ENCODE data around the gene GNAQ.

Gene GNAQ

DNA sequence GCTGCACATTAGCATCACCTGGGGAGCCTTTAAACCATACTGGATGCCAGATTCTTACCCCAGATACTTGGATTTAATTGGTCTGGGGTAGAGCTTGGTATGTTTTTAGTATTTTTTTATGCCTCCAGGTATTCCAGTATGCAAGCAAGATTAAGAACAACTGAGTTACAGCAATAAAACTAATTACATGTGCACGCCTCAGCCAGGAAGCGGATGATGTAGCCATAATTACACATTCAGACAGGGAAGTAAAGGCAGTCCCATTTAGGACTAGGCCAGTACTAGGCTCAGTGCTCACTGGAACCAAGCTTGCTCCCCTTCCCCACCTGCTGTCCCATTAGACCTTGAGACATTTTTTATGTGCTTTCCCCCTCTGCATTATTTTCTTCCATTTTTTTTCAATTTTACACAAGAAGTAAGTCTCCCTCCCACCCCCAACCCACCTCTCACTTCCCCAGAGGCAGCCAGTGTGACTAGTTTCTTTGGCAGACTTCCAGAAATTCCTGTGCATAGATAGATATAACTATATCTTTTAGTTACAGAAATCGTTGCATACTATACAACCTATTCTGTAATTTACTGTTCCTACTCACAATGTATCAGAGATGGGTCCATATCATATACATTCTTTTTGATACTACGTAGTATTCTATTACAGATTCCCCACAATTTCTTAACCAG is 7.1 kb upstream of the GNAQ start:
- TF ChIP-seq, protein P1, sequence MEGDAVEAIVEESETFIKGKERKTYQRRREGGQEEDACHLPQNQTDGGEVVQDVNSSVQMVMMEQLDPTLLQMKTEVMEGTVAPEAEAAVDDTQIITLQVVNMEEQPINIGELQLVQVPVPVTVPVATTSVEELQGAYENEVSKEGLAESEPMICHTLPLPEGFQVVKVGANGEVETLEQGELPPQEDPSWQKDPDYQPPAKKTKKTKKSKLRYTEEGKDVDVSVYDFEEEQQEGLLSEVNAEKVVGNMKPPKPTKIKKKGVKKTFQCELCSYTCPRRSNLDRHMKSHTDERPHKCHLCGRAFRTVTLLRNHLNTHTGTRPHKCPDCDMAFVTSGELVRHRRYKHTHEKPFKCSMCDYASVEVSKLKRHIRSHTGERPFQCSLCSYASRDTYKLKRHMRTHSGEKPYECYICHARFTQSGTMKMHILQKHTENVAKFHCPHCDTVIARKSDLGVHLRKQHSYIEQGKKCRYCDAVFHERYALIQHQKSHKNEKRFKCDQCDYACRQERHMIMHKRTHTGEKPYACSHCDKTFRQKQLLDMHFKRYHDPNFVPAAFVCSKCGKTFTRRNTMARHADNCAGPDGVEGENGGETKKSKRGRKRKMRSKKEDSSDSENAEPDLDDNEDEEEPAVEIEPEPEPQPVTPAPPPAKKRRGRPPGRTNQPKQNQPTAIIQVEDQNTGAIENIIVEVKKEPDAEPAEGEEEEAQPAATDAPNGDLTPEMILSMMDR (IDR thresholded peaks at IDR 0.05; ENCODE audit: borderline replicate concordance, extremely low read depth, low read length, poor library complexity, severe bottlenecking): no peak
- TF ChIP-seq EZH2 (IDR thresholded peaks at IDR 0.05; ENCODE audit: borderline replicate concordance, low read depth, low read length, severe bottlenecking): no peak
- no peaks in the 10 kb centered on the region for H3K36me3 ChIP-seq (ENCODE audit: insufficient read depth, low read length)
- H3K4me1 ChIP-seq (ENCODE audit: insufficient read depth, low read length): peaks cover 7% of the 10 kb centered on the region
- no peak overlapping the region for H3K9ac ChIP-seq (ENCODE audit: low read depth, low read length)
- no peak overlapping the region for H2AFZ ChIP-seq (ENCODE audit: low read depth, low read length)
- no peaks in the 10 kb centered on the region for H3K27me3 ChIP-seq (ENCODE audit: insufficient read depth, low read length, poor library complexity)
- H3K4me2 ChIP-seq (ENCODE audit: insufficient read depth, low read length): no peak overlapping the region
- no peak overlapping the region for H3K27ac ChIP-seq (ENCODE audit: low read length)
- H3K9me3 ChIP-seq (ENCODE audit: insufficient read depth, low read length, severe bottlenecking): no peaks in the 10 kb centered on the region
- H3K79me2 ChIP-seq (ENCODE audit: insufficient read depth, low read length): no peaks in the 10 kb centered on the region
- H4K20me1 ChIP-seq (ENCODE audit: insufficient read depth, low read length): no peaks in the 10 kb centered on the region
- no peak overlapping the region for H3K4me3 ChIP-seq (ENCODE audit: low read depth in 1 of 2, low read length in 2 of 2)
- DNase-seq (no peak), ATAC-seq (ENCODE audit: insufficient read depth, low read depth) (no peak)

DNA sequence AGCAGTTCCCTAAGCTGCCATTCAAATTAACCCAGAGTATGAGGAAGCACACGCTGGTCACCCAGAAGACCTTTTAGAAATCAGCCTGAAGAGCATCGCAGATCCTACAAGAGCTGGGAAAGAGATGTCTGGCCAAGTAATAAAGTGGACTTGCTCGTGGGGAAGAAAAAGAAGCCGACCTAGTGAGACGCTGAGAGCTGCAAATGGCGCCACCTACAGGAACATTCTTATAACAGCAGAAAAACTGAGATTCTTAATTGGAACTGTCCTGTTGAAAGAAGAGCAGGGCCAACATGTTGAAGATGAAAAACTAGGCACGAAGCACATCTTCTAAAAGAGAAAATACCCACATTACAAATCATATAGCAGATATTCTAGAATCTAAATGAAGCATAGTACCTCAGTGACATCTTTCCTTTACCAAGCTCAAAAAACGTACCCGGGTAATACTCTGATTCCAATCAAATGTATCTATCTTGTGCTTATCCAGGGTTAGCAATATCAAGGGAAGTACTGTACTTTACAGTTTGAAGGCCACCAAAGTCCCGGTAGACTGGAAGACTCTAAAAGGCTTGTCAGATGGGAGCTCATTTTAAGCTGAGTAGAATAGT is 3.9 kb upstream of the GNAQ start:
- H2AFZ ChIP-seq (ENCODE audit: low read depth, low read length): peak overlapping the region; percentile 48; the same call in 1 of the 2 replicates

DNA sequence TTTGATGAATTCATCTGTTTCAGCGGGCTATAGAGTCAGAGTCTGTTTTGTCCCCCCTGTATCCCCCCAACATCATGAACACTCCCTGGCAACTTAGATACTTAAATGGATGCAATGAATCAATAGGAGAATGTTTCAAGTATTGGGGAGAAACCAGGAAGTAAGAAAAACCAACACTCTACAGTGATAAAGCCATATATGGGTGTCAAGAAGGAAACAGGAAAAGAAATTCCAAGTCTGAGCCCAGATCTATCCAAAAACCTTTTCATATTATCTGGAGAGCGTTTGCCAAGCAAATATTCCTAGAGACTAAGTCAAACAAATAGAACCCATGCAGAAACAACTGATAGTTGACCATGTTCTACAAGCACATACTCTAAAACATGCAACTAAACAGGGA is 2.3 kb upstream of the GNAQ start:
- ATAC-seq (ENCODE audit: insufficient read depth, low read depth): no peak
- no peaks in the 10 kb centered on the region for H3K27me3 ChIP-seq (ENCODE audit: insufficient read depth, low read length, poor library complexity)
- H3K4me1 ChIP-seq (ENCODE audit: insufficient read depth, low read length): peaks cover 27% of the 10 kb centered on the region
- H3K9ac ChIP-seq (ENCODE audit: low read depth, low read length): no peak overlapping the region
- H3K36me3 ChIP-seq (ENCODE audit: insufficient read depth, low read length): peaks cover 5% of the 10 kb centered on the region; the same call in 1 of the 2 replicates
- peaks cover 24% of the 10 kb centered on the region for H3K79me2 ChIP-seq (ENCODE audit: insufficient read depth, low read length)
- TF ChIP-seq, protein P1 (IDR thresholded peaks at IDR 0.05; ENCODE audit: borderline replicate concordance, extremely low read depth, low read length, poor library complexity, severe bottlenecking): no peak
- no peak for TF ChIP-seq EZH2 (IDR thresholded peaks at IDR 0.05; ENCODE audit: borderline replicate concordance, low read depth, low read length, severe bottlenecking)
- peaks cover 10% of the 10 kb centered on the region; the same call in 1 of the 2 replicates for H4K20me1 ChIP-seq (ENCODE audit: insufficient read depth, low read length)
- no peak for DNase-seq
- no peak overlapping the region for H3K27ac ChIP-seq (ENCODE audit: low read length)
- H3K9me3 ChIP-seq (ENCODE audit: insufficient read depth, low read length, severe bottlenecking): no peaks in the 10 kb centered on the region
- H3K4me3 ChIP-seq (ENCODE audit: low read depth in 1 of 2, low read length in 2 of 2): no peak overlapping the region
- no peak overlapping the region for H3K4me2 ChIP-seq (ENCODE audit: insufficient read depth, low read length)
- no peak overlapping the region for H2AFZ ChIP-seq (ENCODE audit: low read depth, low read length)

More for the DNA sequence above, 3.9 kb upstream of the GNAQ start:
- Histone ChIP-seq H3K27ac (ENCODE audit: low read length) (no peak overlapping the region), H3K9me3 (ENCODE audit: insufficient read depth, low read length, severe bottlenecking) (no peaks in the 10 kb centered on the region), H3K4me1 (ENCODE audit: insufficient read depth, low read length) (peaks cover 20% of the 10 kb centered on the region), H4K20me1 (ENCODE audit: insufficient read depth, low read length) (peaks cover 1% of the 10 kb centered on the region; the same call in 1 of the 2 replicates), H3K36me3 (ENCODE audit: insufficient read depth, low read length) (peaks cover 2% of the 10 kb centered on the region; the same call in 1 of the 2 replicates), H3K9ac (ENCODE audit: low read depth, low read length) (no peak overlapping the region), H3K27me3 (ENCODE audit: insufficient read depth, low read length, poor library complexity) (no peaks in the 10 kb centered on the region), H3K4me3 (ENCODE audit: low read depth in 1 of 2, low read length in 2 of 2) (no peak overlapping the region), H3K4me2 (ENCODE audit: insufficient read depth, low read length) (peak overlapping the region; percentile 48), H3K79me2 (ENCODE audit: insufficient read depth, low read length) (peaks cover 8% of the 10 kb centered on the region)
- TF ChIP-seq EZH2 (IDR thresholded peaks at IDR 0.05; ENCODE audit: borderline replicate concordance, low read depth, low read length, severe bottlenecking): no peak
- TF ChIP-seq, protein P1 (IDR thresholded peaks at IDR 0.05; ENCODE audit: borderline replicate concordance, extremely low read depth, low read length, poor library complexity, severe bottlenecking): peak; percentile 84
- DNase-seq (peak; percentile 58), ATAC-seq (ENCODE audit: insufficient read depth, low read depth) (peak; percentile 14; the same call in 1 of the 3 replicates)

Measured in DND-41 (cell line).